ENCODE data around the gene NID2. TPM values are rescaled to one million over a fixed set of nuclear protein-coding genes. Genes with fewer than 3 reads are reported as not detected.
A peak's percentile ranks its signal among the peaks of the same experiment; 100 is the strongest.

The NID2 gene
- total RNA-seq, 1 experiment from 2014 or later, result 6.6 TPM

DNA sequence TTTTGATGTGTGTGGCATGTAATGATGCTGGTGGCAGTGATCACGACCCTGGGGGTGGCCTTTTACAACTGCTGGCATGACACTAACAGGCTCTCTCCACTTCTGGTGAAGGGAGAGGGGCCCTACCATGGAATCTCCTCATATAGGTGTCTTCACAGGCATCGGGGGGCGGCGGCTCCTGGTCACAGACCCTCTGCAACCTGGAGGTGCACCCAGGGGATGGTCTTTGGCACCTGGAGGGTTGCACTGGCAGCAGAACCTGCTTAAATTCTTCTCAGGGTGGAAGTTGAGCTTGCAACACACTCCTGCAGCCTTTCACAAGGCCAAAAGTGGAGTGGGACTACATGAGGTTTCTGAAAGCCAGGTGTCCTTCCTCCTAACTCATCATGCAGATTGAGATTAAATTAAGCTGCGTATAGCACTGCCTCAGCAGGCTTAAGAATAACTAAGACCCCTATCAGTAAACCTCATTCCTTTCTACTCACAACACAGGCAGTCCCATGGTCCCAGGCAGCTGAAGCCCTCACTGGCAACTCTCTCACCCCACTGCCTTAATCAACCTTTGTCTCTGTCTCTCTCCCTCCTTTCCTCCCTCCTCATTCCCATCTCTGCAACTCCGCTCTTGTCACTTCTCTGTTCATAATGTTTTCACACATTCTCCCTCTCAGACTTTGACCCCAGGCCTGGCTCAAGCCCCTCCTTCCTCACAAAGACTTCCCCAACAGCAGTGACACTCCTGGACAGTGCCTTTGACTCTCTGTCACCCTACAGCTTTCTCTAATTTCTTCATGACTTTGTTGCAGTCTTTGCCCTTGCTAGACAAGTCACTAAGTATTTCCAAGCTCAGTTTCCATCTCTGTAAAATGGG, 18.9 kb downstream of the NID2 start:
- no peak overlapping the region for H3K18ac ChIP-seq (ENCODE audit: insufficient read length, low read depth, low read length)
- peaks cover 13 to 16% of the 10 kb centered on the region in 2 experiments for H3K4me1 Mint-ChIP-seq
- no peaks in the 10 kb centered on the region for H3K36me3 Mint-ChIP-seq (ENCODE audit: insufficient read depth in 1 of 3, low read depth in 3 of 3)
- no peak overlapping the region for H2BK12ac ChIP-seq (ENCODE audit: insufficient read length, low read depth, low read length)
- H3K14ac ChIP-seq (ENCODE audit: insufficient read depth, low read length), result no peak overlapping the region
- no peak overlapping the region for H2AK5ac ChIP-seq (ENCODE audit: insufficient read length, low read length)
- no CpG with 5 or more reads among the region's 6 CpGs for WGBS (ENCODE audit: extremely low coverage, insufficient read length, low lambda C conversion rate)
- H3K23me2 ChIP-seq (ENCODE audit: insufficient read length, low read depth, low read length, poor library complexity, severe bottlenecking), result no peaks in the 10 kb centered on the region
- no peak overlapping the region for H3K56ac ChIP-seq (ENCODE audit: insufficient read length, low read depth, low read length)
- no peaks in the 10 kb centered on the region for H4K20me1 ChIP-seq (ENCODE audit: control insufficient read depth, insufficient read depth, insufficient read length)
- no peaks in the 10 kb centered on the region for H3K79me1 ChIP-seq (ENCODE audit: insufficient read depth, low read depth, low read length, poor library complexity, severe bottlenecking)
- no peak overlapping the region for H3K23ac ChIP-seq (ENCODE audit: insufficient read length, low read depth, low read length)
- H4K8ac ChIP-seq (replicated peaks; ENCODE audit: insufficient read length, low read depth, low read length), result no peak overlapping the region
- H2AFZ ChIP-seq (ENCODE audit: low read length), result no peak overlapping the region
- H2BK120ac ChIP-seq (ENCODE audit: low read depth, low read length, poor library complexity, severe bottlenecking), result no peak overlapping the region
- H3K9me3 ChIP-seq (ENCODE audit: control insufficient read depth, low read depth, low read length), result no peaks in the 10 kb centered on the region
- H3K4me1 ChIP-seq (ENCODE audit: insufficient read depth, low read length), result 0 out of 2 replicates have a peak, but pooled peaks cover 3% of the 10 kb centered on the region
- no peak overlapping the region for H3K4ac ChIP-seq (ENCODE audit: low read depth, low read length)
- H3K27ac ChIP-seq (ENCODE audit: insufficient read length, low read depth, low read length), result no peak overlapping the region
- no peak overlapping the region for H3K4me2 ChIP-seq (ENCODE audit: insufficient read depth, insufficient read length, low read length)
- H3K9ac ChIP-seq (ENCODE audit: extremely low read depth, insufficient read length, low read length), result no peak overlapping the region
- no peak overlapping the region for H2BK15ac ChIP-seq (ENCODE audit: low read depth, low read length)
- TF ChIP-seq, protein P1, sequence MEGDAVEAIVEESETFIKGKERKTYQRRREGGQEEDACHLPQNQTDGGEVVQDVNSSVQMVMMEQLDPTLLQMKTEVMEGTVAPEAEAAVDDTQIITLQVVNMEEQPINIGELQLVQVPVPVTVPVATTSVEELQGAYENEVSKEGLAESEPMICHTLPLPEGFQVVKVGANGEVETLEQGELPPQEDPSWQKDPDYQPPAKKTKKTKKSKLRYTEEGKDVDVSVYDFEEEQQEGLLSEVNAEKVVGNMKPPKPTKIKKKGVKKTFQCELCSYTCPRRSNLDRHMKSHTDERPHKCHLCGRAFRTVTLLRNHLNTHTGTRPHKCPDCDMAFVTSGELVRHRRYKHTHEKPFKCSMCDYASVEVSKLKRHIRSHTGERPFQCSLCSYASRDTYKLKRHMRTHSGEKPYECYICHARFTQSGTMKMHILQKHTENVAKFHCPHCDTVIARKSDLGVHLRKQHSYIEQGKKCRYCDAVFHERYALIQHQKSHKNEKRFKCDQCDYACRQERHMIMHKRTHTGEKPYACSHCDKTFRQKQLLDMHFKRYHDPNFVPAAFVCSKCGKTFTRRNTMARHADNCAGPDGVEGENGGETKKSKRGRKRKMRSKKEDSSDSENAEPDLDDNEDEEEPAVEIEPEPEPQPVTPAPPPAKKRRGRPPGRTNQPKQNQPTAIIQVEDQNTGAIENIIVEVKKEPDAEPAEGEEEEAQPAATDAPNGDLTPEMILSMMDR (conservative IDR thresholded peaks at IDR 0.05), result no peak
- H3K27me3 ChIP-seq (ENCODE audit: insufficient read depth, low read length), result no peaks in the 10 kb centered on the region
- H2BK5ac ChIP-seq (ENCODE audit: insufficient read length, low read length), result no peak overlapping the region
- H3K27ac Mint-ChIP-seq, result peak overlapping the region in 1 of 3 experiments; percentile 19; a peak in 1 of 7 replicates
- no peak overlapping the region for H4K91ac ChIP-seq (ENCODE audit: insufficient read length, low read depth, low read length)
- DNase-seq, result no peak
- H3K4me3 Mint-ChIP-seq, result no peak overlapping the region
- H3K27me3 Mint-ChIP-seq (ENCODE audit: low read depth), result peaks cover 4% of the 10 kb centered on the region; the same call in 1 of the 2 replicates
- no peak overlapping the region for H3T11ph ChIP-seq (ENCODE audit: low read length)
- H3K9me3 Mint-ChIP-seq, result no peaks in the 10 kb centered on the region
- H2BK20ac ChIP-seq (ENCODE audit: low read depth, low read length, poor library complexity, severe bottlenecking), result no peak overlapping the region
- no peak overlapping the region for H4K5ac ChIP-seq (ENCODE audit: insufficient read length, low read depth, low read length)
- no peaks in the 10 kb centered on the region for H3K79me2 ChIP-seq (ENCODE audit: insufficient read depth, low read length)

All from H9 (cell line).